ENCODE measurements around the gene PJVK.

- TF ChIP-seq CTCF (conservative IDR thresholded peaks at IDR 0.05; ENCODE audit: low read depth in 2 of 2): no peak
- TF ChIP-seq REST (IDR thresholded peaks at IDR 0.05; ENCODE audit: unreplicated experiment): no peak
- TF ChIP-seq CREB1 (CRISPR knock-in tag; IDR thresholded peaks at IDR 0.05; ENCODE audit: low read depth): no peak
- TF ChIP-seq POLR2AphosphoS5 (IDR thresholded peaks at IDR 0.05; ENCODE audit: low read depth): no peak
- no peak for TF ChIP-seq JUNB (IDR thresholded peaks at IDR 0.05; ENCODE audit: unreplicated experiment)
- no peak for TF ChIP-seq EZH2 (IDR thresholded peaks at IDR 0.05; ENCODE audit: low read depth, unreplicated experiment)
- TF ChIP-seq STAT1 (IDR thresholded peaks at IDR 0.05; ENCODE audit: unreplicated experiment): no peak
- no peak for TF ChIP-seq EZH2phosphoT487 (IDR thresholded peaks at IDR 0.05; ENCODE audit: unreplicated experiment)
- TF ChIP-seq ETS1 (IDR thresholded peaks at IDR 0.05): no peak
- no peak for TF ChIP-seq NANOG (IDR thresholded peaks at IDR 0.05; ENCODE audit: borderline replicate concordance)
- TF ChIP-seq ZNF114 (CRISPR knock-in tag; IDR thresholded peaks at IDR 0.05): no peak
- TF ChIP-seq ZNF331 (CRISPR knock-in tag; IDR thresholded peaks at IDR 0.05; ENCODE audit: low read depth): no peak
- no peak for TF ChIP-seq ZNF462 (CRISPR knock-in tag; IDR thresholded peaks at IDR 0.05)
These were observed 34.2 kb downstream of the PJVK start for GRCh38 chr2:178485356-178485755.

Measured in GM23338 (cell line).